Fibroblast of skin of scalp (primary cell): ENCODE measurements around the gene RCAN2.

Experiments used
- DNase-seq: peaks from one replicate; pipeline ENCODE4 v3.0.0-alpha.2; 2013

The RCAN2 gene

GRCh38 chr6:46207174-46207573 lies 284.1 kb downstream of the RCAN2 start:
- no peak for DNase-seq

- no peak for DNase-seq
Observed at GRCh38 chr6:46204880-46205650, 286.2 kb downstream of the RCAN2 start.

- DNase-seq, result no peak
Observed at GRCh38 chr6:46203391-46204177, 287.7 kb downstream of the RCAN2 start.

- DNase-seq, result no peak
Observed at GRCh38 chr6:46201702-46202101, 289.5 kb downstream of the RCAN2 start.

GRCh38 chr6:46199387-46199786 lies 291.9 kb downstream of the RCAN2 start:
- no peak for DNase-seq

GRCh38 chr6:46191961-46192360 lies 299.3 kb downstream of the RCAN2 start:
- DNase-seq, result peak; percentile 86

- DNase-seq, result no peak
Observed at GRCh38 chr6:46190889-46191288, 300.4 kb downstream of the RCAN2 start.

GRCh38 chr6:46189726-46190125 lies 301.5 kb downstream of the RCAN2 start:
- no peak for DNase-seq

- DNase-seq, result no peak
Observed at GRCh38 chr6:46186583-46186982, 304.7 kb downstream of the RCAN2 start.

- DNase-seq, result peak; percentile 90
Observed at GRCh38 chr6:46184114-46184513, 307.1 kb downstream of the RCAN2 start.

- DNase-seq, result no peak
Observed at GRCh38 chr6:46175976-46176375, 315.3 kb downstream of the RCAN2 start.

GRCh38 chr6:46175446-46175845 lies 315.8 kb downstream of the RCAN2 start:
- no peak for DNase-seq

- DNase-seq, result no peak
Observed at GRCh38 chr6:46174904-46175303, 316.3 kb downstream of the RCAN2 start.

- no peak for DNase-seq
Observed at GRCh38 chr6:46172176-46172575, 319.1 kb downstream of the RCAN2 start.
